ENCODE measurements around the gene REEP6.
"Not testable (repeated sequence)": the region's sequence is repeated elsewhere in the genome, so short reads cannot be mapped to it uniquely, and the experiment has no call there.

Gene REEP6

DNA sequence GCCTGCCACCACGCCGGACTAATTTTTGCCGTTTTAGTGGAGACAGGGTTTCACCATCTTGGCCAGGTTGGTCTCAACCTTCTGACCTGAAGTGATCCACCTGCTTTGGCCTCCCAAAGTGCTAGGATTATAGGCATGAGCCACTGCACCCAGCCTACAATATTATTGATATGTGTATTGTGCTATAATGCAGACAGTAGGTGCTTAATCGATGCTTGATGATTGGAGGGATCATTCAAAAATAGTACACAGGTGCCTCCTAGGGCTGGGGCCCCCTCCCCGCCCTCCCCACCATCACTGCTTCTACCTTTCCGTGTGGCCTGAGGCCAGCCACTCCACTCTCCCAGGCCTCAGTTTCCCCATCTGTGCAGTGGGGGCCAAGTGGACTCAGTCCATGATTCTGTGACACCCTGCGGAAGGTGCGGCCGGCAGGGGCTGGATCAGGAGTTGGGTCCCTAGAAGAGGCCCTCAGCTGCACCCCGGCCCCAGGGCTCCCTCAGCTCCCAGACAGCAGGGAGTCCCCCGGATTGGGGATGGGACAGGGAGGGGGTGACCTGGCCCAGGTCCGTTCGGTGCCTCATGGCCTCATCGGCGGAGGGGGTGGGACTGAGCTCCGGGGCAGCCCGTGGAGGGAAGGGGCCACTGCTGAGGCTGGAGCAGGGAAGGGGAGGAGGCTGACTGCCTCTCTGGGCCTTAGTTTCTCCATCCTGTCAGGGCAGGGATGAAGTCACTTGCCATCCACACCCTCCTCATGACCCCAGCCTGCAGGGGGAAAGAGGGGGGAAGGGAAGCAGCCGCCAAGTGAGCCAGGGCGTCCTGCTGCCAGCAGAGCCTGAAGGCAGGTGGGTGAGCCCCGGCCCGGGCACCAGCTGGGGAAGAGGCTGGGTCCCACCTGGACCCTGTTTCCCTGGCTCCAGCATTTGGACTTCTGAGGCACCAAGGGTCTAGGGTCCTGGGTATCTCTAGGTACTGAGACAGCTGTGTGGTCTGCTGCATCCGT lies 20.6 kb downstream of the REEP6 start:
- Mint-ChIP-seq H3K4me3 (peak overlapping the region; percentile 73), H3K27ac (no peak overlapping the region), H3K4me1 (peaks cover 20% of the 10 kb centered on the region), H3K9me3 (no peaks in the 10 kb centered on the region), H3K36me3 (ENCODE audit: low read depth) (peaks cover 2% of the 10 kb centered on the region), H3K27me3 (peaks cover 18% of the 10 kb centered on the region)
- no peak for DNase-seq
- ATAC-seq, result no peak

DNA sequence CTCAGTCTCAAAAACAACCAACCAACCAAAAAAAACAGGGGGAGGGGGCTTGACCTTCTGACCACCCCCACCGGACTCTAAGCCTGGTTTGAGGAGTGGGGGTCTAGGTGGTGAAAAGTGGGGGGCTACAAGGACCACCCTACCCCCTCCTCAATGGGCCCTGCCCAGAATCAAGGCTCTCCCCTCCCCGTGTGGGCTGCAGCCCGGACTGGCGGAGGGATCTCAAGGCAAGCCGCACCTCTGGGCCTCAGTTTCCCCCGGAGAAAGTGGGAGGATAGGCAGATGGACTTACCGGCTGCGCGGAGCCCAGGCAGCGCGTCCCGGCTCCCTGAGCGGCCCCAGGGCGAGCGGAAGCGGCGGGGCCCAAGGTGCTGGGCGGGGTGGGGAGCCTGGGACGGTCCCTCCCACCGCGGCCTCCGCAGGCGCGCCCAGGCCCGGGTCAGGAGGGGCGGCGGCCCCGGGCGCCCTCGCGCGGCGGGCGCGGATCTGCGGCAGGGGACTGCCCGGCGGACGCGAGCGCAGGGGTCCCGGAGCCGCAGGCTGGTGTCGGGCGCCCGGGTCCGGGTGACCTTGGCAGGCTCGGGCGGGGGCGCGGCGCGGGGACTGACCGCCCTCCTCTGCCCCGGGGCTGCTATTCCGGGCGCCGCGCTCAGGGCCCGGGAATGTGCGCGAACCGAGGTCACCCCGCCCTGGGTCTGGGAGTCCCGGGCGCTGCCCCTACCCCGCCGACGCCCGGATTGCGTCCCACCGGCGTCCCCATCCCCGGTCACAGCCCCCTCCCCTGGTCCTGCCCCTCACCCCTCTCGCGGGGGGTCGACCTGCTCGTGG lies 21.9 kb downstream of the REEP6 start, which contains the start of gene ADAMTSL5:
Gene ADAMTSL5, minus strand, starts transcription at position 349 of the 828 bp plus-strand sequence. CDS start 2,076 bp downstream, outside the sequence.
- peaks cover 12% of the 10 kb centered on the region for H3K4me1 Mint-ChIP-seq
- no peak within 1 kb of the TSS for H3K27ac Mint-ChIP-seq
- peak within 1 kb of the TSS; percentile 73 for H3K4me3 Mint-ChIP-seq
- no peaks in the 10 kb centered on the region for H3K9me3 Mint-ChIP-seq
- DNase-seq, result peak; percentile 81
- H3K27me3 Mint-ChIP-seq, result peaks cover 17% of the 10 kb centered on the region
- peak; percentile 88 for ATAC-seq
- H3K36me3 Mint-ChIP-seq (ENCODE audit: low read depth), result no peaks in the 10 kb centered on the region

DNA sequence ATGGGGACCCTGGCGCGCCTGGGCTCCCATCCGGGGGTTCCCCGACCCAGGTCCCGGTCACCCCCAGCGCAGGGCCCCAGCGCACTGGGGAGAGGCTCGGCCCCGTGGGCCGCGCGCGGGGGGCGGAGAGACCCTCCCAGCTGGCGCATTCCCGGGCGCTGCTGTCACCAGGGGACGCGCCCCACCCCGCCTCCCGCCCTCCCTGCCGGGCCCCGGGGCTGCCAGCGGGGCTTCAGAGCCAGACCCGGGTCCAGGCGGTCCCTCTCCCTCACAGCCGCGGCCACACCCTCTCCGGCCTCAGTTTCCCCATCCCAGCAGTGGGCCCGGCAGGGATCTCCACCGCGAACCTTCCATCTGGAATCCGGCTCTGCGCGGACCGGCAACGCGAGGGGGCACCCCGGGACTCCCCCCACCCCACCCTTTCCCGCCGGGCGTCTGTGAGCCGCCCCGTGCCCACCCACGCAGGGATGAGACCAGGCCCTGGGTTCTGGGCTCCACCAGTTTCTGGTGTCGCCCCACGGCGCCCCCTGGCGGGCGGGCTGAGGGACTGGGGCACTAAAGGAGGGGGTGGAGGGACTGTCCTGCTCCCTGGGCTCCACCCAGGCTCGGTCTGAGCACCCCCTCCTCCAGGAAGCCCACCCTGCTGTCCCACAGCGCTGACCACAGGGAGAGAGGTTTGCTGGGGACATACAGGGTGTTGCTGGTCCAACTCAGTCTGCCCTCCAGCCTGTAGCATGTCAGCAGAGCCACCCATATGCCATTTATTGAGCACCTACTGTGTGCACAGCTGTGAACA lies 22.7 kb downstream of the REEP6 start:
- Mint-ChIP-seq H3K9me3 (no peaks in the 10 kb centered on the region), H3K4me1 (peaks cover 11% of the 10 kb centered on the region), H3K4me3 (no peak overlapping the region), H3K27me3 (peaks cover 17% of the 10 kb centered on the region), H3K36me3 (ENCODE audit: low read depth) (no peaks in the 10 kb centered on the region), H3K27ac (no peak overlapping the region)
- ATAC-seq (peak; percentile 47), DNase-seq (peak; percentile 77)

DNA sequence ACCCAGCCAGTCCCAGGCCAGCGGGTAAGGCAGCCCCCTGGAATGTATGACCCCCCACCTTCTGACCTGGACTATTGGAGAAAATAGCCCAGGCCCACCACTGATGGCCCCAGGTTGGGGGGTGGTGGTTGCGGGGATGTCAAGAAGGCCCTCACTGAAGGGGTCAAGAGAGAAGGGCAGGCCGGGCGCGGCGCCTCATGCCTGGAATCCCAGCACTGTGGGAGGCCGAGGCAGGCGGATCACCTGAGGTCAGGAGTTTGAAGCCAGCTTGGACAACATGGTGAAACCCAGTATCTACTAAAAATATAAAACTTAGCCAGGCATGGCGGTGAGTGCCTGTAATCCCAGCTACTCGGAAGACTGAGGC lies 23.3 kb downstream of the REEP6 start:
- Mint-ChIP-seq H3K4me1 (peaks cover 11% of the 10 kb centered on the region), H3K27me3 (peaks cover 17% of the 10 kb centered on the region), H3K36me3 (ENCODE audit: low read depth) (no peaks in the 10 kb centered on the region), H3K9me3 (no peaks in the 10 kb centered on the region), H3K4me3 (no peak overlapping the region), H3K27ac (no peak overlapping the region)
- no peak for DNase-seq
- no peak for ATAC-seq

DNA sequence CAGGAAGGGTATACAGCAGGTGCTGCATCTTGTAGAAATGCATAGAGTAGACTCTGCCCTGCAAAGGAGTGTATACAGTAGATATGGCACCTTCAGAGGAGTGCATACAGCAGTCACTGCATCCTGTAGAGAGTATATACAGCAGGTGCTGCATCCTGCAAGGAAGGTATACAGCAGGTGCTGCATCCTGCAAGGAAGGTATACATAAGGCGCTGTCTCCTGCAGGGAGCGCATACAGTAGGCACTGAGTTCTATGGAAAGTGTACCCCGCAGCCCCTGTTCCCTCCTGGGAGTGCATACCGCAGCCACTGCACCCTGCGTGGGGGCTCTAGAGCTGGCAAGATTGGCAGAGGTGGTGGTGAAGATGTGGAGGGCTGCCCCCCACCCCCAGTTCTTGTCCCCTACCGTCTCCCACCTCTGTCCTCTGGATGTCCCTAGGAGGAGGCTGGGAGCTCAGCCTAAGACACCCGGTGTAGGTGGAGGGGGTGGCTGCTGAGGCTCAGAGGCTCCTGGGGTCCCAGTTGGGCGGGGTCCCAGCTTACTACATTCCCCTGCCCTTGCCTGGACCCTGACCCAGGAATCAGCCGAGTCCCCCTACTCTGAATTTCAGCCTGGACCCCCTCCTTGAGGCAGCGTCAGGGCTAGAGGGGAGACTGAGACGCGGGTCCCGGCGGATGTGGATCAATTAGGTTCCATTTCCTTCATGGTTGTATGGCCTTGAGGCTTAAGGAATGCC lies 24.2 kb downstream of the REEP6 start:
- no peak overlapping the region for H3K27ac Mint-ChIP-seq
- H3K9me3 Mint-ChIP-seq, result no peaks in the 10 kb centered on the region
- H3K4me3 Mint-ChIP-seq, result no peak overlapping the region
- peaks cover 12% of the 10 kb centered on the region for H3K27me3 Mint-ChIP-seq
- H3K4me1 Mint-ChIP-seq, result peaks cover 11% of the 10 kb centered on the region
- H3K36me3 Mint-ChIP-seq (ENCODE audit: low read depth), result no peaks in the 10 kb centered on the region
- DNase-seq, result no peak
- no peak for ATAC-seq

DNA sequence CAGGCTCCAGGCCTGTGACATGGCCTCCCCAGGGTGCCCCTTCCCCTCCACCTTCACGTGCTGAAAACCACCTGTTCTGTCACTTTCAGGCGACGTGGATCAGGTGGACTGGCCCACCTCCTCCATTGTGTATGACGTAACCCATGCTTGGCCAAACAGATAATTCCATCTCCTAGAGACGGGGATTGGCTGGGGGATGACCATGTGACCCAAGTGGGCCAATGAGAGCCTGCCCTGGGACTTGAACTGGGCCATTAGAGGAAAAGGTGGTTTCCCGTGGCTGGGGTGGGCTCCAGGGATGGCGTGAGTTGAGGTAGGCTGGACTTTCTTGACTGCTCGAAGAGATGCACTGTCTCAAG lies 25.4 kb downstream of the REEP6 start:
- H3K27ac Mint-ChIP-seq, result peak overlapping the region; percentile 39
- ATAC-seq (no peak), DNase-seq (no peak)
- no peaks in the 10 kb centered on the region for H3K9me3 Mint-ChIP-seq
- H3K27me3 Mint-ChIP-seq, result peaks cover 12% of the 10 kb centered on the region
- no peaks in the 10 kb centered on the region for H3K36me3 Mint-ChIP-seq (ENCODE audit: low read depth)
- no peak overlapping the region for H3K4me3 Mint-ChIP-seq
- H3K4me1 Mint-ChIP-seq, result peaks cover 6% of the 10 kb centered on the region

DNA sequence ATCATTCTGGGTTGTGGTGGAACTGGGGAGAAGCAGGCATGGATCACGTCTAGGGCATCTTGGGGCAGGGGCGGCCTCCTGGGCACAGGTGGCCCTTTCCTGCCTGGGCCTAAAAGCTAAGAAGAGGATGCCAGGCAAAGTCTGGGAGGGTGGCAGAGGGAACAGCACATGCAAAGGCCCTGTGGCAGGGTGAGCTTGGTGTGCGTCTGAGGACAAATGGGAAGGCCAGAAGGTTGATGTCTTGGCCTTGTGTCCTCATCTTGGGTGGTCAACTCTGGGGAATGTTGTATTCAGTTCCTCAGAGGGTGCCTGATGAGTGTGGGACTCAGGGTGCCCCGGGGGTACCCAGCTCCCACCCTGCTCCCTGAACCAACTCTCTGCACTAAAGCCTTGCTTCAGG lies 27.5 kb downstream of the REEP6 start:
- ATAC-seq (no peak), DNase-seq (no peak)
- no peaks in the 10 kb centered on the region for H3K4me1 Mint-ChIP-seq
- no peak overlapping the region for H3K4me3 Mint-ChIP-seq
- H3K27ac Mint-ChIP-seq, result no peak overlapping the region
- no peaks in the 10 kb centered on the region for H3K9me3 Mint-ChIP-seq
- H3K36me3 Mint-ChIP-seq (ENCODE audit: low read depth), result no peaks in the 10 kb centered on the region
- peaks cover 16% of the 10 kb centered on the region for H3K27me3 Mint-ChIP-seq

DNA sequence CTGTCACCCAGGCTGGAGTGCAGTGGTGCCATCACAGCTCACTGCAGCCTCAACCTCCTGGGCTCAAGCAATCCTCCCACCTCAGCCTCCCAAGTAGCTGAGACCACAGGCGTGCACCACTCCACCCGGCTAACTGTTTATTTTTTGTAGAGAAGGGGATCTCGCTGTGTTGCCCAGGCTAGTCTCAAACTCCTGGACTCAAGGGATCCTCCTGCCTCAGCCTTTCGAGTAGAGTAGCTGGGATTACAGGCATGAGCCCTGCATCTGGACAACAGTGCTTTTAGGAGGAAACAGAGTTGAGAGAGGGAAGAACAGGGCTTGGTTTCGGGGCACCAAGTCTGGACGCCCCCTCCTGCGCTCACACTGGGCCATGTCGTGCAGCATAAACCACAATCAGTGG lies 28.8 kb downstream of the REEP6 start:
- DNase-seq; H3K4me1 Mint-ChIP-seq; ATAC-seq; H3K27ac Mint-ChIP-seq; H3K4me3 Mint-ChIP-seq; H3K9me3 Mint-ChIP-seq; H3K36me3 Mint-ChIP-seq (ENCODE audit: low read depth): not testable (repeated sequence)
- peaks cover 18% of the 10 kb centered on the region for H3K27me3 Mint-ChIP-seq

DNA sequence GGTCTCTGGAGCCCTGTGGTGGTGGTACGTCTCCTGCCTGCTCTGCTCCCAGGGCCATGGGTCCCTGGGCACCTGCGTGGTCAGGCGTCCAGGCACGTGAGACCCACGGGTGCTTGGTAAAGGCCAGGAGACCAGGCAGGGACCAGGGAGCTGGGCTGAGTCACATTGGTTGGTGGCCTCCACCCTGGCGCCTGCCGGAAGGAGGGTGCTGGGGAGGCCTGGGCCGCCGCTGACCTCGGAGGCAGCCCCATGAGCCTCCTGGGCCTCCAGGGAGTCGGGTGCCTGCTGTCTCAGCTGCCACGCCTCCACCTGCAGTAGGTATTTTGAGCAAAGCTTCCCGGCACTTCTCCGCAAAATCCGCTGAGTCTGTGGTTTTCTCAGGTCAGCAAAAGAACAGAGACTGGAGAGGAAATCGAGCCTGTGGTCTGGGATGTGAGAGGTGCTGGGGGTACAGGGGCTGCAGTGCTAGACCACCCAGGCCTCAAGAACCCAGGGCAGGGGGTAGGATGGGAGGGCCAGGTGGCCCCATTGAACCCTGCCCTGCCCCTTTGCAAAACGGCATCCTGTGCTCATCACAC lies 29.3 kb downstream of the REEP6 start:
- DNase-seq, result no peak
- H3K9me3 Mint-ChIP-seq, result no peaks in the 10 kb centered on the region
- H3K27ac Mint-ChIP-seq, result no peak overlapping the region
- ATAC-seq, result no peak
- H3K4me1 Mint-ChIP-seq, result peaks cover 4% of the 10 kb centered on the region
- H3K36me3 Mint-ChIP-seq (ENCODE audit: low read depth), result no peaks in the 10 kb centered on the region
- H3K27me3 Mint-ChIP-seq, result peaks cover 21% of the 10 kb centered on the region
- H3K4me3 Mint-ChIP-seq, result no peak overlapping the region

DNA sequence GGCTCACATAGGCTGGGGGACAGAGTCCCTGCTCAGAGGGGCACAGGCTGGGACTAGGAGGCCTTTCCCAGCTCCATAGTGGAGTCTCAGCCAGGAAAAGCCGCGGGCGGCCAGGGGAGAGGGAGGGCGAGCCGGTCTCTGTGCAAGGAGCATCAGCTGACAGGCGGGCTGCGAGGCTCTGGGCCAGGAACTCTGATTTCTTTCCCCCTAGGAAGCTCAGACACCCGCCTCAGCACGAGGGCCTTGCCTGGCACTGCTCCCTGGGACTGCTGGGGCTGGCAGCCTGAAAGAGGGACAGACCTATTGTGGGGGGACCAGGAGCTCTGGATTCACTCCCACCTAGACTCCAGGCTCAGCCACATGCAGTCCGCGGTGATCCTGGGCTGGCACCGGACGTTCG lies 30.7 kb downstream of the REEP6 start:
- H3K36me3 Mint-ChIP-seq (ENCODE audit: low read depth), result no peaks in the 10 kb centered on the region
- no peak for ATAC-seq
- no peaks in the 10 kb centered on the region for H3K9me3 Mint-ChIP-seq
- no peak overlapping the region for H3K4me3 Mint-ChIP-seq
- no peak for DNase-seq
- peaks cover 4% of the 10 kb centered on the region for H3K4me1 Mint-ChIP-seq
- H3K27ac Mint-ChIP-seq, result no peak overlapping the region
- H3K27me3 Mint-ChIP-seq, result peaks cover 27% of the 10 kb centered on the region

DNA sequence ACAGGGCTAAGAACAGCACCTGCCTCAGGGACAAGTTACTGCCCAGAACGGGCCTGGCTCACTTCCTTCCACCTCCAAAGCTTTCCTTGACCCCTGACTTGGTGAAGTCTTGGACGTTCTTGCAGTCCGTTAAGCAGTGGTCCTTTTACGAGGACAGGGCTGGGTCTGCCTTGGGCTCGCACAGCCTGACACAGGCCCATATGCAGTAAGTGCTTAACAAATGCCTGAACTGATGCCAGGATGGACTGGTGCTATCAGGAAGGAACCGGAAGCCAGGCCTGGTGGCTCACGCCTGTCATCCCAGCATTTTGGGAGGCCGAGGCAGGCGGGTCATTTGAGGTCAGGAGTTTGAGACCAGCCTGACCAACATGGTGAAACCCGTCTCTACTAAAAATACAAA lies 31.1 kb downstream of the REEP6 start:
- no peak overlapping the region for H3K27ac Mint-ChIP-seq
- no peaks in the 10 kb centered on the region for H3K36me3 Mint-ChIP-seq (ENCODE audit: low read depth)
- peaks cover 4% of the 10 kb centered on the region for H3K4me1 Mint-ChIP-seq
- no peak for ATAC-seq
- H3K27me3 Mint-ChIP-seq, result peaks cover 27% of the 10 kb centered on the region
- no peak overlapping the region for H3K4me3 Mint-ChIP-seq
- no peaks in the 10 kb centered on the region for H3K9me3 Mint-ChIP-seq
- no peak for DNase-seq

DNA sequence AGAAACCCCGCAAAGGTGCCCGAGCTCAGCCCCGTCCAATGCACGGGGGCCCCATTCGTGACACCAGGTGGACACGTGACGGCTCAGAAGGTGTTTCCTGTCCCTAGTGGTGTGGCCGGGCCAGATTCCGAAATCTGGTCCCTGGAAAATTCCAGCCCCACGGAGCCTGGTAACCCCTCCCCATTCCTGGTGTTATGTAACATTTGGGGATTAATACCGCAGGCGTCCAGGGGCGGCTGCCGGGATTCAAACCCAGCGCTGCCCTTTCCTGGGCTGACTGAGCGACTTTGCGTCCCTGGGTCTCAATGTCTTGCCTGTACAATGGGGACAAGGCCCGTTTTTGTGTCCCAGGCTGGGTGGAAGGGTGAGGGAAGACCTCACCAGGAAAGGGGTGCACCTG lies 31.9 kb downstream of the REEP6 start:
- ATAC-seq (no peak), DNase-seq (no peak)
- no peaks in the 10 kb centered on the region for H3K36me3 Mint-ChIP-seq (ENCODE audit: low read depth)
- peaks cover 33% of the 10 kb centered on the region for H3K27me3 Mint-ChIP-seq
- H3K27ac Mint-ChIP-seq, result no peak overlapping the region
- no peak overlapping the region for H3K4me3 Mint-ChIP-seq
- H3K9me3 Mint-ChIP-seq, result no peaks in the 10 kb centered on the region
- peaks cover 4% of the 10 kb centered on the region for H3K4me1 Mint-ChIP-seq

DNA sequence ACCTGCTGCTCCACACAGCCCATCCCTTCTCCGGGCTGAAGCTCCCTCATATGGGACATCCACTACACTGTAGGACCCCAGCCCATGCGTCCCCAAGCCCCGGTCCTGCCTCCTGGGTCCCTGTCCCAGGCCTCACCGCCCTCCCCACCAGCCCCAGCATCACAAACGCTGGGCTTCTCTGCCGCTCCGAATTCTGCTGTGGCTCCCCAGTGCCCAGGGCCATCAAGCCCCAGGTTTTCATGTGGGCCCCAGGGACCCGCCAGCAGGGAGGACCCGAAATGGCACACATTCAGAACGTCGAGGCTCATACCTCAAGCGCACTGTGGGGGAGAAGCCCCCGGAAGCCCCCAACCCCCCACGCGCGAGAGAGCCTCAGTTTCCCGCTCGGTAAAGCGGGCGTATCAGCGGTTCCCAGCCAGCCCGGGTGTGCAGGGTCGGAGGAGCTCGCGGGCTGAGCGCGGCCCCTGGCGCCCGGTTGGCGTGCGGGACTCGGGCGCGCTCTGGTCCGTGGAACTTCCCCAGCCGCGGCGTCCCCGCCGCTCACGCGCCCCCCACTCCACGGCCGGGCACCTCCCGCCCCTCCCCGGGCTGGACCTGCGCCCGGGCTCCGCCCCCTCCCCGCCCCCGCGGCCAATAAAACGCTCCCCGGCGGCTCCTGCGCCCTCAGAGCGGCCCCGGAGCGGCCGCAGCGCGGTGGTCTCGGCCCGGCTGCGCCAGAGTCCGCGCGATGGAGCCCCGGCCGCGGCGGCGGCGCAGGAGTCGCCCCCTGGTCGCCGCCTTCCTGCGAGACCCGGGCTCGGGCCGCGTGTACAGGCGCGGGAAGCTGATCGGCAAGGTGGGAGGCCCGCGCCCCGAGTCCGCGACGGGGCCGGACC lies 32.7 kb downstream of the REEP6 start, which contains the start of gene PLK5:
Gene PLK5, plus strand, starts transcription at position 666 of the 875 bp plus-strand sequence. CDS start 2,920 bp downstream, outside the sequence.
- no peaks in the 10 kb centered on the region for H3K36me3 Mint-ChIP-seq (ENCODE audit: low read depth)
- H3K9me3 Mint-ChIP-seq, result no peaks in the 10 kb centered on the region
- no peak within 1 kb of the TSS for H3K27ac Mint-ChIP-seq
- no peak for ATAC-seq
- peaks cover 4% of the 10 kb centered on the region for H3K4me1 Mint-ChIP-seq
- H3K27me3 Mint-ChIP-seq, result peaks cover 33% of the 10 kb centered on the region
- no peak for DNase-seq
- H3K4me3 Mint-ChIP-seq, result no peak within 1 kb of the TSS
